Pancreas (tissue), 10 donors: ENCODE data around the gene MTREX. TPM values are rescaled to one million over a fixed set of nuclear protein-coding genes. Genes with fewer than 3 reads are reported as not detected.

Source experiments
- ATAC-seq, 4 donors: fragments of 200-7000 bp; cut with Tn5 transposase; one replicate each; pipeline versions ENCODE4 v1.8.0 to v1.9.1; 2020; ENCODE audit warnings: mild to moderate bottlenecking in 4 of 4, moderate library complexity in 4 of 4
- DNase-seq, 6 donors: peaks; one replicate each; pipeline ENCODE4 v3.0.0-alpha.2; 2020
- FAIRE-seq: peaks from 2 replicates; lab custom pipeline; 2012; peaks lifted over from hg19 to GRCh38; lab: Jason Lieb, UNC
- H3K27ac ChIP-seq, 4 donors: fragments of 200-600 bp; sonication (generic); 1 replicate in 3 of 4; 2 replicates in 1 of 4; pipeline versions ENCODE4 v1.5.0 to v1.8.0; 2020
- H3K27me3 ChIP-seq, 4 donors: fragments of 200-600 bp; one replicate each; pipeline ENCODE4 v1.8.0; 2021
- H3K36me3 ChIP-seq, 3 donors: fragments of 200-600 bp; sonication (generic) in 1 of 3; one replicate each; pipeline versions ENCODE4 v1.5.0 to v1.8.0; 2020 to 2021
- H3K4me1 ChIP-seq, 3 donors: fragments of 200-600 bp; one replicate each; pipeline ENCODE4 v1.8.0; 2021
- H3K4me3 ChIP-seq, 4 donors: fragments of 200-600 bp; sonication (generic) in 2 of 4; one replicate each; pipeline versions ENCODE4 v1.5.0 to v1.8.0; 2020 to 2021
- H3K9me3 ChIP-seq, 4 donors: fragments of 200-600 bp; one replicate each; pipeline ENCODE4 v1.8.0; 2021
- CTCF ChIP-seq, 4 donors: fragments of 200-600 bp; sonication (generic) in 3 of 4; IDR thresholded peaks; one replicate each; pipeline versions ENCODE4 v1.5.0 to v1.8.0; 2021; ENCODE audit warnings: antibody characterized with exemption in 4 of 4
- whole genome bisulfite sequencing, 2 donors: extraction: QIAGEN DNeasy Blood & Tissue Kit; methylation state at CpG; one replicate each; pipeline ENCODE4 v1.1.7; 2013; 5-methylcytosine and 5-hydroxymethylcytosine counted together
- intact Hi-C, 3 donors: fragments of 100-400 bp; cut with DNase I; formaldehyde crosslinking; loops; one replicate each; pipeline versions ENCODE4 v1.11.1 to v1.14.2; 2022
- polyA plus RNA-seq, 2 donors: library from polyadenylated mRNA; stranded (reverse); fragments of 200-250 nt; gene quantifications; one replicate each; pipeline ENCODE4 v1.2.3, GENCODE V29; 2013
- total RNA-seq, 6 donors: library from RNA; stranded (reverse); fragmentation: NEBNext Ultra II Directional in 4 of 6; extraction: Animal tissue kit (Norgen Biotek cat#: 25700) in 4 of 6; gene quantifications; one replicate each; pipeline versions ENCODE4 v1.2.1 to v1.2.4, GENCODE V29; 2021 to 2023
- donor health status: healthy with polysubstance abuse.
- donor health status: DM: no; HTN: no; CAD: no; lungs with moderate emphysema.
- donor health status: DM: no; HTN: no; CAD: no.
- donor health status: control.
- donor health status: control.
- donor health status: Bipolar disorder and iron deficiency.
- donor health status: DM: yes; HTN: yes; CAD: no.
- donor health status: DM: no; HTN: no; CAD: no.
- donor health status: DM: no; HTN: no; CAD: no.
- donor health status: DM: yes; HTN: yes; CAD: no.

MTREX gene
- total and polyA plus RNA-seq, 8 donors = 13.1 to 36.0 (median 30.7) TPM

DNA sequence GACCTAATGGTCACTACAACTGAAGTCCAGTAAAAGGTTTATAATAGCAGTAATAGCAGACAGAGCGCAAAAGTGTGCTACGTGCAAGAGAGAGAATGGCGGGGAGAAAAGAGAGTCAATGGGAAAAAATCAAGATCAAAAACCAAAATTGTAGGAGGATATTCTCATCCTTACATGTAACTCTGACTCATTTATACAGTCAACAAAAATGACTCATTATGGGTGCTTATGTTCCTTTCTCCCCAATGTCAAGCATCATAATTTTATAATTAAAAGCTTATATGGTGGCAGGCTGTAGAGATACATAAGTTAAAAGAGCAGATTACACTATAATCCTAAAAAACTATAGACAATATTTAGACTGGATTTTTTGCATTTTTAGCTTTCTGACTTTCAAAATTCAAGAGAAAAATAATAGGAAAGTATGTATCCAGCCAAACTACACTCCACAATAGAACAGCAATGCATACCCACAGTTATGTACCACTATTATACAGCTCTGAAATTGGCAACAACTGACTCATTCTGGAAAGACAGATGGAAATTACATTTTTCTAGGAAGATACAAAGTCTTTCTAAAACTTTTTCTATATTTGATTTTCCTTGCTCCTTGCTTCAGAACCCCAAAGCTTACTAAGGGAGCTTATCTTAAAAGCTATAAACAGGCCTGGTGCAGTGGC lies 148.6 kb downstream of the MTREX start:
- Histone ChIP-seq H3K9me3 (no peaks in the 10 kb centered on the region), H3K36me3 (peaks cover 0 to 4% (median 0%) of the 10 kb centered on the region in 3 donors), H3K27me3 (no peaks in the 10 kb centered on the region), H3K4me3 (no peak overlapping the region), H3K27ac (no peak overlapping the region), H3K4me1 (peaks cover 0 to 9% (median 0%) of the 10 kb centered on the region in 3 donors)
- DNase-seq = no peak
- FAIRE-seq = no peak
- TF ChIP-seq CTCF (IDR thresholded peaks at IDR 0.05) = no peak
- 98 to 99% methylated on average over 3 of the region's 3 CpGs for WGBS, 2 donors
- no peak for ATAC-seq
- intact Hi-C loops = no loop called here

DNA sequence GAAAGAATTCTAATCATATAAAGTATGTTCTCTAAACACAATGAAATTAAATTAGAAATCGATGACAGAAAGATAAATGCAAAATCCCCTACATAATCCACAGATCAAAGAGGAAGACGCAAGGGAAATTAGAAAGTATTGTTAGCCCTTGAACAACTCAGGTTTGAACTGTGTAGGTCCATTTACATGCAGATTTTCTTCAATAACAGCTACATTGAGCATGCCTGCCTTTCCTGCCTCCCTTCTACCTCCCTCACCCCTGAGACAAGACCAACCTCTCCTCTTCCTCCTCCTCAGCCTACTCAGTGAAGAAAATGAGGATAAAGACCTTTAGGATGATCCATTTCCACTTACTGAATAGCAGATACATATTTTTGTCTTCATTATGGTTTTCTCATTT lies 151.8 kb downstream of the MTREX start:
- Histone ChIP-seq H3K27me3 (no peaks in the 10 kb centered on the region), H3K9me3 (no peaks in the 10 kb centered on the region), H3K4me1 (peaks cover 0 to 5% (median 0%) of the 10 kb centered on the region in 3 donors), H3K27ac (no peak overlapping the region), H3K36me3 (peaks cover 0 to 4% (median 0%) of the 10 kb centered on the region in 3 donors), H3K4me3 (no peak overlapping the region)
- 95 to 97% methylated on average over 2 of the region's 2 CpGs for WGBS, 2 donors
- FAIRE-seq = no peak
- no peak for ATAC-seq
- intact Hi-C loops = no loop called here
- no peak for TF ChIP-seq CTCF (IDR thresholded peaks at IDR 0.05)
- DNase-seq = no peak

GRCh38 chr5:55463613-55464012 lies 155.8 kb downstream of the MTREX start:
- ATAC-seq (no peak), FAIRE-seq (no peak), DNase-seq (no peak)
- intact Hi-C loops = no loop called here
- Histone ChIP-seq H3K27ac (no peak overlapping the region), H3K4me3 (no peak overlapping the region), H3K36me3 (peaks cover 0 to 4% (median 0%) of the 10 kb centered on the region in 3 donors), H3K4me1 (peaks cover 5 to 18% (median 8%) of the 10 kb centered on the region in 3 donors), H3K9me3 (no peaks in the 10 kb centered on the region), H3K27me3 (no peaks in the 10 kb centered on the region)
- no peak for TF ChIP-seq CTCF (IDR thresholded peaks at IDR 0.05)
- 96% methylated on average over 3 of the region's 3 CpGs for WGBS, 2 donors

GRCh38 chr5:55467862-55468551 lies 160.2 kb downstream of the MTREX start:
- ATAC-seq = peak; percentile 88 to 95 (median 94)
- intact Hi-C loops = no loop called here

More at GRCh38 chr5:55467862-55468551, 160.2 kb downstream of the MTREX start:
- Histone ChIP-seq H3K4me3 (no peak overlapping the region), H3K27me3 (no peaks in the 10 kb centered on the region), H3K4me1 (peaks cover 8 to 32% (median 30%) of the 10 kb centered on the region in 3 donors), H3K9me3 (no peaks in the 10 kb centered on the region), H3K36me3 (no peaks in the 10 kb centered on the region), H3K27ac (peak overlapping the region; percentile 9 to 79 (median 46))
- 30 to 32% methylated on average over 5 of the region's 5 CpGs for WGBS, 2 donors
- DNase-seq (peak in 3 of 6 donors; percentile 28 to 49 (median 48)), FAIRE-seq (no peak)
- no peak for TF ChIP-seq CTCF (IDR thresholded peaks at IDR 0.05)
